ENCODE measurements around the gene DLG1.

DLG1 gene

GRCh38 chr3:196997311-196997710 lies 301.1 kb downstream of the DLG1 start:
- DNase-seq (ENCODE audit: low spot score) = no peak

DNA sequence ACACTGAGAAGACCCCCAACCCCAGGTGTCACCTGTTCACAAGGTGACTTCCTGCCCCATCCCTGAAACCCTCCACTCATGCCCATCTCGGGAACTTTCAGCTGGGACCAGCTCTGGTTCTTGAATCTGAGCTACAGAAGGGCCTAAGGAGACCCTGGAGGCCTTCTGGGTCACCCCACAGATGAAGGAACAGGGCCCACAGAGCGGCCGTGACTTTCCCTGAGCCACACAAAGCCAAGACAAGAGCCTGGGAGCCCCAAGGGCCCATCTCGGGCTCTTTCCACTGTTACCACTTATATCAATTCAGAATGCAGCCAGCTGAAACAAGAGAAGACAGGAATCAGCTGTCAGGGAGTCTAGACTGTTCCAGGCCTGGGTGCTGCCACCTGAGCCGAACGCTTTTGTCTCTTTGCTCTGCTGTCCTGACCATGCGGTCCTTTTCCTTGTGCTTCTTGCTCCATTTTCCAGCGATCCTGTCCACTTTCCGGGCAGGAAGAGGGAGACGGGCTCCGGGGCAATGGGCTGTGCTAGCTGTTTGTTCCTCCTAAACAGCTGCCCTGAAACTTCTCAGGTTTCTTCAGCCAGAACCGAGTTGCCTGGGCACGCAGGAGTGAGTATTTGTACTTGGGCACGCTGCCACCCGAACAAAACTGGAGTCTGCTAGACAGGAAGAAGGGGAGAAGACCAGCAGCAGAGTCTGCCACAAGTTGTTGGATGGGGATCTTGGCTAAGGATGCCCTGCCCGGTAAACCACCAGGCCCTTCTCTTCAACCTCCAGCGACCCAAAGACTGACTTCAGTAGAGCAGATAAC lies 301.8 kb downstream of the DLG1 start:
- DNase-seq (ENCODE audit: low spot score) = no peak

GRCh38 chr3:196995646-196996355 lies 302.6 kb downstream of the DLG1 start:
- DNase-seq (ENCODE audit: low spot score) = no peak

- DNase-seq (ENCODE audit: low spot score) = no peak
Observed at GRCh38 chr3:196995027-196995426, 303.4 kb downstream of the DLG1 start.

GRCh38 chr3:196994056-196994455 lies 304.4 kb downstream of the DLG1 start:
- no peak for DNase-seq (ENCODE audit: low spot score)

All from putamen (tissue), 1 donor.